Thyroid gland (tissue), 4 donors: ENCODE measurements around the gene MFAP5. TPM values are rescaled to one million over a fixed set of nuclear protein-coding genes. Genes with fewer than 3 reads are reported as not detected.

Experiments
- DNase-seq, 2 donors: peaks; one replicate each; pipeline ENCODE4 v3.0.0-alpha.2; 2019
- H3K27ac ChIP-seq, 3 donors: fragments of 200-600 bp; sonication (generic); 1 replicate in 2 of 3; 2 replicates in 1 of 3; pipeline ENCODE4 v1.5.1; 2016 to 2019; ENCODE audit warnings: mild to moderate bottlenecking in 1 of 3, moderate library complexity in 1 of 3
- H3K27me3 ChIP-seq: fragments of 200-600 bp; sonication (generic); one replicate; pipeline ENCODE4 v1.5.1; 2019
- H3K36me3 ChIP-seq, 2 donors: fragments of 200-600 bp; sonication (generic); one replicate each; pipeline ENCODE4 v1.5.1; 2016 to 2019
- H3K4me1 ChIP-seq, 2 donors: fragments of 200-600 bp; sonication (generic); one replicate each; pipeline ENCODE4 v1.5.1; 2017 to 2019
- H3K4me3 ChIP-seq, 3 donors: fragments of 200-600 bp; sonication (generic); replicated peaks in 1 of 3; 1 replicate in 2 of 3; 2 replicates in 1 of 3; pipeline ENCODE4 v1.5.1; 2016; ENCODE audit warnings: mild to moderate bottlenecking in 1 of 3
- H3K9me3 ChIP-seq: fragments of 200-600 bp; sonication (generic); one replicate; pipeline ENCODE4 v1.5.1; 2017
- POLR2A ChIP-seq, 2 donors: fragments of 450-650 bp; IDR thresholded peaks; one replicate each; pipeline ENCODE4 v1.6.1; 2017; ENCODE audit warnings: antibody characterized with exemption in 2 of 2, mild to moderate bottlenecking in 2 of 2, moderate library complexity in 1 of 2
- whole genome bisulfite sequencing, 2 donors: methylation state at CpG; one replicate each; pipeline ENCODE4 v1.1.5; 2017; 5-methylcytosine and 5-hydroxymethylcytosine counted together
- intact Hi-C: fragments of 100-400 bp; cut with DNase I; formaldehyde crosslinking; loops from one replicate; pipeline ENCODE4 v1.15.1; 2023
- total RNA-seq, 4 donors: library from RNA; depleted of rRNA; stranded (reverse); fragments of >200 nt; gene quantifications; one replicate each; pipeline ENCODE4 v1.2.3, GENCODE V29; 2016
- TF ChIP-seq, protein P1 (sequence below), 6 experiments: fragments of 200-600 bp in 3 of 6; fragments of 450-650 bp in 3 of 6; sonication (generic) in 3 of 6; IDR thresholded peaks; one replicate each; pipeline ENCODE4 v1.5.1; 2016 to 2019; ENCODE audit warnings: antibody characterized with exemption in 6 of 6, mild to moderate bottlenecking in 2 of 6, inconsistent platforms in 1 of 6, moderate library complexity in 1 of 6

MFAP5 gene
- total RNA-seq, 4 donors from 2014 or later: 9.4 to 116 (median 36.9) TPM

- H3K27me3 ChIP-seq: no peaks in the 10 kb centered on the region
- no peak for DNase-seq
- H3K4me3 ChIP-seq: peak overlapping the region in 1 of 3 donors; percentile 100
- 36 to 40% methylated on average over 6 of the region's 6 CpGs for WGBS, 2 donors
- no peaks in the 10 kb centered on the region for H3K9me3 ChIP-seq
- peaks cover 38 to 51% of the 10 kb centered on the region in 2 donors for H3K4me1 ChIP-seq
- H3K27ac ChIP-seq: peak overlapping the region; percentile 81 to 98 (median 95)
- no peak for TF ChIP-seq POLR2A (IDR thresholded peaks at IDR 0.05)
- TF ChIP-seq, protein P1, sequence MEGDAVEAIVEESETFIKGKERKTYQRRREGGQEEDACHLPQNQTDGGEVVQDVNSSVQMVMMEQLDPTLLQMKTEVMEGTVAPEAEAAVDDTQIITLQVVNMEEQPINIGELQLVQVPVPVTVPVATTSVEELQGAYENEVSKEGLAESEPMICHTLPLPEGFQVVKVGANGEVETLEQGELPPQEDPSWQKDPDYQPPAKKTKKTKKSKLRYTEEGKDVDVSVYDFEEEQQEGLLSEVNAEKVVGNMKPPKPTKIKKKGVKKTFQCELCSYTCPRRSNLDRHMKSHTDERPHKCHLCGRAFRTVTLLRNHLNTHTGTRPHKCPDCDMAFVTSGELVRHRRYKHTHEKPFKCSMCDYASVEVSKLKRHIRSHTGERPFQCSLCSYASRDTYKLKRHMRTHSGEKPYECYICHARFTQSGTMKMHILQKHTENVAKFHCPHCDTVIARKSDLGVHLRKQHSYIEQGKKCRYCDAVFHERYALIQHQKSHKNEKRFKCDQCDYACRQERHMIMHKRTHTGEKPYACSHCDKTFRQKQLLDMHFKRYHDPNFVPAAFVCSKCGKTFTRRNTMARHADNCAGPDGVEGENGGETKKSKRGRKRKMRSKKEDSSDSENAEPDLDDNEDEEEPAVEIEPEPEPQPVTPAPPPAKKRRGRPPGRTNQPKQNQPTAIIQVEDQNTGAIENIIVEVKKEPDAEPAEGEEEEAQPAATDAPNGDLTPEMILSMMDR (IDR thresholded peaks at IDR 0.05): no peak
- no peaks in the 10 kb centered on the region for H3K36me3 ChIP-seq
- intact Hi-C loops: no loop called here
Measured at GRCh38 chr12:8696442-8697090, 33.9 kb upstream of the MFAP5 start.

DNA sequence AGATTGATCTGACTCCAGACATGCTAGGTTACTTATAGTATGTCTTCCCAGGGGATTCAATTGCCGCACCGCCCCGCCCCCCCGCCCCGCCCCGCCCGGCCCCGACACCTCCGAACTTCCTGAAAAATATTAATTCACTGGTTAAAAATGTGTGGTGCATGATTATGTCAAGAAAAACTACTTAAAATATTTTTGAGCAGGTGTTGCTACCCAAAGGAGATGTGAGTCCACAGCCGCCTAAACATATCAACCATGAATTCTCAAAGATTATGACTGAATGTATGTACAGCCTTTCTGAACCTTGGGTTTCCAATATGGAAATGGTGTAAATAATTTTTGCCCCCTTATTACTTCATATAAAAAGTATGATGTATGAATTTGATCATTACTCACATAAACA lies 32.5 kb upstream of the MFAP5 start:
- no peak for DNase-seq
- no peak for TF ChIP-seq POLR2A (IDR thresholded peaks at IDR 0.05)
- TF ChIP-seq, protein P1 (IDR thresholded peaks at IDR 0.05): no peak
- Histone ChIP-seq H3K4me3 (no peak overlapping the region), H3K9me3 (no peaks in the 10 kb centered on the region), H3K4me1 (peaks cover 23 to 36% of the 10 kb centered on the region in 2 donors), H3K36me3 (no peaks in the 10 kb centered on the region), H3K27ac (no peak overlapping the region), H3K27me3 (no peaks in the 10 kb centered on the region)
- intact Hi-C loops: no loop called here
- WGBS, 2 donors: 89 to 93% methylated on average over 8 to 10 of the region's 10 CpGs

DNA sequence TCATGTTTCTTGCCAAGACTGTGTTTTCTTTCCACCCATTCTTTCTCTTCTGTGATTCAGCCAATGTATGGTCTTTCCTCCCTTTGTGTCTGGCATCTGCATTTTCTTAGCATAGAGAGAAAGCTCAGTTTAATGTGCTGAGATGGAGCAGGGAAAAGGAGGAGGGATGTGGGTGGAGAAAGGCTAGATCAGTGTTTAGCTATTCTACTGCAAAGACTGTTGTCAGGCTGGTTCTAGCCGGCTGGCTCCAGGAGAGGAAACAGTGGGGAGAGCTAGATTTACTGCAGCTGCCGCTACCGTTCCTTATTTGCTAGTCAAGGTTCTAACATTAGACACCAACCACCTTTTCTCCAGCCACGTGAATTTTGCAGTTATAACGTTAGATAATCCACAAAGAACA lies 29.9 kb upstream of the MFAP5 start:
- H3K36me3 ChIP-seq: no peaks in the 10 kb centered on the region
- DNase-seq: peak; percentile 70 to 81
- H3K9me3 ChIP-seq: no peaks in the 10 kb centered on the region
- intact Hi-C loops: no loop called here
- peak overlapping the region; percentile 1 to 70 (median 64) for H3K27ac ChIP-seq
- TF ChIP-seq, protein P1 (IDR thresholded peaks at IDR 0.05): no peak
- peak in 1 of 2 donors; percentile 35 for TF ChIP-seq POLR2A (IDR thresholded peaks at IDR 0.05)
- 6 to 13% methylated on average over 5 of the region's 5 CpGs for WGBS, 2 donors
- no peaks in the 10 kb centered on the region for H3K27me3 ChIP-seq
- no peak overlapping the region for H3K4me3 ChIP-seq
- H3K4me1 ChIP-seq: peaks cover 14 to 38% of the 10 kb centered on the region in 2 donors

DNA sequence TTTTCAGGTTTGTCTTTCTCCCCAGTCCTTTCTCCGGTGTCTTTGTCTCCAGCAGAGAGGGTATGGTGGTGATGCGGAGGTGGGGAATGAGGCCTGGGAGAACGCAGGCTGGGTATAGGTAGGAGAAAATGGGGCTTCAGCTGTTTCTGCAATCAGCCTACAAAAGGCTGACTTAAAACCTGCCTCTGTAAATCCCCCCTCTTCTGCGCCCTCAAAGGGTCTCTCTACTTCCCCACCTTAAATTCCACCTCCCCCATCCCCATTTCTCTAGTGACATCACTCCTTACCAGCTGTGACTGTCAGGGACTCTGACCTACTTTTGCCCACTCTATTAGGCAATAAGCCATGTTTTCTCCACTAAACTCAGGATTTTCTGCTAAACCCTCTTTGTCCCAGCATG lies 27.1 kb upstream of the MFAP5 start:
- WGBS, 2 donors: 94 to 96% methylated on average over 4 of the region's 4 CpGs
- no peaks in the 10 kb centered on the region for H3K9me3 ChIP-seq
- intact Hi-C loops: loop anchor here (10.0 kb wide), 1 partner anchor 165 kb away; no protein-coding TSS in a partner anchor
- no peaks in the 10 kb centered on the region for H3K36me3 ChIP-seq
- no peaks in the 10 kb centered on the region for H3K27me3 ChIP-seq
- no peak overlapping the region for H3K27ac ChIP-seq
- no peak for DNase-seq
- peaks cover 18 to 37% of the 10 kb centered on the region in 2 donors for H3K4me1 ChIP-seq
- TF ChIP-seq POLR2A (IDR thresholded peaks at IDR 0.05): no peak
- TF ChIP-seq, protein P1 (IDR thresholded peaks at IDR 0.05): no peak
- H3K4me3 ChIP-seq: no peak overlapping the region

- peak; percentile 51 to 60 for DNase-seq
- 28 to 30% methylated on average over 2 of the region's 2 CpGs for WGBS, 2 donors
- TF ChIP-seq, protein P1 (IDR thresholded peaks at IDR 0.05): no peak
- no peak for TF ChIP-seq POLR2A (IDR thresholded peaks at IDR 0.05)
- no peaks in the 10 kb centered on the region for H3K36me3 ChIP-seq
- H3K27me3 ChIP-seq: no peaks in the 10 kb centered on the region
- no peaks in the 10 kb centered on the region for H3K9me3 ChIP-seq
- H3K27ac ChIP-seq: peak overlapping the region; percentile 7 to 56 (median 46)
- intact Hi-C loops: loop anchor here (10.0 kb wide), 1 partner anchor 167 kb away; no protein-coding TSS in a partner anchor
- peaks cover 17 to 33% of the 10 kb centered on the region in 2 donors for H3K4me1 ChIP-seq
- no peak overlapping the region for H3K4me3 ChIP-seq
Measured at GRCh38 chr12:8687846-8688601, 25.4 kb upstream of the MFAP5 start.
